Neural cell (in vitro differentiated cells): Measurements from ENCODE around the gene MAP4K5. TPM values are rescaled to one million over a fixed set of nuclear protein-coding genes. Genes with fewer than 3 reads are reported as not detected.

Experiments
- H2AFZ ChIP-seq: fragments of 200-600, 300-800 bp; sonication (generic), shearing (Covaris generic); 2 replicates; pipeline ENCODE4 v1.6.0; 2014; ENCODE audit warnings: low read depth, mild to moderate bottlenecking, antibody characterized with exemption, low read length, moderate library complexity
- H3F3A ChIP-seq: fragments of 200-600 bp; shearing (Covaris generic); 2 replicates; pipeline ENCODE4 v1.6.1; 2016; ENCODE audit warnings: mild to moderate bottlenecking, moderate library complexity, mixed read lengths, antibody characterized with exemption, low read length; ENCODE audit not compliant: insufficient read depth, poor library complexity, severe bottlenecking
- H3K27ac ChIP-seq: fragments of 200-600, 300-800 bp; sonication (generic), shearing (Covaris generic); 2 replicates; pipeline ENCODE4 v1.5.1; 2014; ENCODE audit warnings: mild to moderate bottlenecking, low read length, moderate library complexity
- H3K27me3 ChIP-seq: fragments of 300-800, 200-600 bp; sonication (generic), shearing (Covaris generic); 2 replicates; pipeline ENCODE4 v1.6.0; 2014; ENCODE audit warnings: mild to moderate bottlenecking, low read depth, low read length, moderate library complexity; ENCODE audit not compliant: insufficient read depth
- H3K36me3 ChIP-seq: fragments of 300-800, 200-600 bp; sonication (generic), shearing (Covaris generic); 2 replicates; pipeline ENCODE4 v1.5.1; 2014; ENCODE audit warnings: mild to moderate bottlenecking, antibody characterized with exemption, low read length, moderate library complexity; ENCODE audit not compliant: insufficient read depth
- H3K4me2 ChIP-seq: fragments of 300-800, 200-600 bp; sonication (generic), shearing (Covaris generic); 2 replicates; pipeline ENCODE4 v1.6.0; 2014; ENCODE audit warnings: mild to moderate bottlenecking, low read length
- H3K4me3 ChIP-seq: fragments of 300-800, 200-600 bp; sonication (generic), shearing (Covaris generic); 2 replicates; pipeline ENCODE4 v1.5.1; 2014; ENCODE audit warnings: mild to moderate bottlenecking, low read length, moderate library complexity
- H3K79me2 ChIP-seq: fragments of 200-600 bp; shearing (Covaris generic); replicated peaks from 2 replicates; pipeline ENCODE4 v1.6.0; 2014; ENCODE audit warnings: mild to moderate bottlenecking, low read length, moderate library complexity; ENCODE audit not compliant: insufficient read depth
- H3K9ac ChIP-seq: fragments of 300-800, 200-600 bp; sonication (generic), shearing (Covaris generic); 2 replicates; pipeline ENCODE4 v1.6.1; 2016; ENCODE audit warnings: mild to moderate bottlenecking, low read length, mixed read lengths
- H3K9me2 ChIP-seq: fragments of 200-600 bp; shearing (Covaris generic); 2 replicates; pipeline ENCODE4 v1.6.1; 2016; ENCODE audit warnings: mild to moderate bottlenecking, low read length, mixed read lengths; ENCODE audit not compliant: insufficient read depth
- H3K9me3 ChIP-seq: fragments of 200-600, 300-800 bp; sonication (generic), shearing (Covaris generic); 2 replicates; pipeline ENCODE4 v1.6.1; 2016; ENCODE audit warnings: mild to moderate bottlenecking, mixed run types, low read length, moderate library complexity, mixed read lengths
- H4K20me1 ChIP-seq: fragments of 200-600 bp; shearing (Covaris generic); 2 replicates; pipeline ENCODE4 v1.6.1; 2016; ENCODE audit warnings: mild to moderate bottlenecking, mixed run types; ENCODE audit not compliant: insufficient read depth
- EP300 ChIP-seq: fragments of 450-650 bp; conservative IDR thresholded peaks from 2 replicates; pipeline ENCODE4 v1.6.1; 2014; ENCODE audit warnings: antibody characterized with exemption, mild to moderate bottlenecking, moderate library complexity; ENCODE audit not compliant: poor library complexity, severe bottlenecking
- EZH2 ChIP-seq: fragments of 200-600, 300-800 bp; shearing (Covaris generic), sonication (generic); IDR thresholded peaks from 2 replicates; pipeline ENCODE4 v1.6.1; 2014; ENCODE audit warnings: antibody characterized with exemption, low read length, borderline replicate concordance, mild to moderate bottlenecking; ENCODE audit not compliant: insufficient read depth, poor library complexity, severe bottlenecking
- MXI1 ChIP-seq: fragments of 450-650 bp; conservative IDR thresholded peaks from 2 replicates; pipeline ENCODE4 v1.6.1; 2014; ENCODE audit warnings: antibody characterized with exemption, mild to moderate bottlenecking; ENCODE audit not compliant: poor library complexity, severe bottlenecking
- POLR2AphosphoS5 ChIP-seq: IDR thresholded peaks from 2 replicates; pipeline ENCODE4 v1.6.1; 2012
- RAD21 ChIP-seq: fragments of 450-650 bp; conservative IDR thresholded peaks from 2 replicates; pipeline ENCODE4 v1.6.1; 2014; ENCODE audit warnings: antibody characterized with exemption, mild to moderate bottlenecking, moderate library complexity
- REST ChIP-seq: IDR thresholded peaks from 2 replicates; pipeline ENCODE4 v1.6.1; 2012; ENCODE audit warnings: borderline replicate concordance
- SMC3 ChIP-seq: fragments of 450-650 bp; conservative IDR thresholded peaks from 2 replicates; pipeline ENCODE4 v1.6.1; 2014; ENCODE audit warnings: antibody characterized with exemption, mild to moderate bottlenecking, moderate library complexity; ENCODE audit not compliant: poor library complexity
- TAF1 ChIP-seq: IDR thresholded peaks from 2 replicates; pipeline ENCODE4 v1.6.1; 2012; ENCODE audit warnings: low read depth
- polyA minus RNA-seq: library from RNA; depleted of rRNA, polyadenylated mRNA; stranded (reverse); fragments of >200 nt; gene quantifications from 2 replicates; pipeline ENCODE4 v1.2.3, GENCODE V29; 2014
- polyA plus RNA-seq: library from polyadenylated mRNA; depleted of rRNA; stranded (reverse); fragments of >200 nt; gene quantifications from 2 replicates; pipeline ENCODE4 v1.2.3, GENCODE V29; 2014
- TF ChIP-seq, protein P1 (sequence below): fragments of 450-650 bp; IDR thresholded peaks from 2 replicates; pipeline ENCODE4 v1.5.1; 2014; ENCODE audit warnings: antibody characterized with exemption, mild to moderate bottlenecking, moderate library complexity; ENCODE audit not compliant: poor library complexity, severe bottlenecking

Gene MAP4K5
- polyA plus RNA-seq (110 and 148 TPM in 2 replicates), polyA minus RNA-seq (144 and 169 TPM in 2 replicates)

GRCh38 chr14:50532502-50533240 is at the start of gene MAP4K5:
Gene MAP4K5 (minus strand): TSS chr14:50532569. CDS start chr14:50532049, 520 bp downstream.
- peak within 1 kb of the TSS; percentile 92 for H3K4me3 ChIP-seq
- peak within 1 kb of the TSS; percentile 72 for H2AFZ ChIP-seq
- H3F3A ChIP-seq = no peaks in the 10 kb centered on the region
- peak within 1 kb of the TSS; percentile 93 for H3K9ac ChIP-seq
- TF ChIP-seq TAF1 (no peak), RAD21 (peak; percentile 98), EZH2 (no peak), MXI1 (peak; percentile 90), REST (no peak), POLR2AphosphoS5 (peak; percentile 64), SMC3 (peak; percentile 86), EP300 (peak; percentile 49)
- TF ChIP-seq, protein P1, sequence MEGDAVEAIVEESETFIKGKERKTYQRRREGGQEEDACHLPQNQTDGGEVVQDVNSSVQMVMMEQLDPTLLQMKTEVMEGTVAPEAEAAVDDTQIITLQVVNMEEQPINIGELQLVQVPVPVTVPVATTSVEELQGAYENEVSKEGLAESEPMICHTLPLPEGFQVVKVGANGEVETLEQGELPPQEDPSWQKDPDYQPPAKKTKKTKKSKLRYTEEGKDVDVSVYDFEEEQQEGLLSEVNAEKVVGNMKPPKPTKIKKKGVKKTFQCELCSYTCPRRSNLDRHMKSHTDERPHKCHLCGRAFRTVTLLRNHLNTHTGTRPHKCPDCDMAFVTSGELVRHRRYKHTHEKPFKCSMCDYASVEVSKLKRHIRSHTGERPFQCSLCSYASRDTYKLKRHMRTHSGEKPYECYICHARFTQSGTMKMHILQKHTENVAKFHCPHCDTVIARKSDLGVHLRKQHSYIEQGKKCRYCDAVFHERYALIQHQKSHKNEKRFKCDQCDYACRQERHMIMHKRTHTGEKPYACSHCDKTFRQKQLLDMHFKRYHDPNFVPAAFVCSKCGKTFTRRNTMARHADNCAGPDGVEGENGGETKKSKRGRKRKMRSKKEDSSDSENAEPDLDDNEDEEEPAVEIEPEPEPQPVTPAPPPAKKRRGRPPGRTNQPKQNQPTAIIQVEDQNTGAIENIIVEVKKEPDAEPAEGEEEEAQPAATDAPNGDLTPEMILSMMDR = peak; percentile 97
- no peaks in the 10 kb centered on the region for H3K27me3 ChIP-seq
- no peaks in the 10 kb centered on the region for H3K36me3 ChIP-seq
- no peaks in the 10 kb centered on the region for H4K20me1 ChIP-seq
- H3K79me2 ChIP-seq = peaks cover 41% of the 10 kb centered on the region
- H3K4me2 ChIP-seq = peak within 1 kb of the TSS; percentile 78
- peak within 1 kb of the TSS; percentile 86 for H3K27ac ChIP-seq
- H3K9me2 ChIP-seq = no peaks in the 10 kb centered on the region
- H3K9me3 ChIP-seq = no peaks in the 10 kb centered on the region

DNA sequence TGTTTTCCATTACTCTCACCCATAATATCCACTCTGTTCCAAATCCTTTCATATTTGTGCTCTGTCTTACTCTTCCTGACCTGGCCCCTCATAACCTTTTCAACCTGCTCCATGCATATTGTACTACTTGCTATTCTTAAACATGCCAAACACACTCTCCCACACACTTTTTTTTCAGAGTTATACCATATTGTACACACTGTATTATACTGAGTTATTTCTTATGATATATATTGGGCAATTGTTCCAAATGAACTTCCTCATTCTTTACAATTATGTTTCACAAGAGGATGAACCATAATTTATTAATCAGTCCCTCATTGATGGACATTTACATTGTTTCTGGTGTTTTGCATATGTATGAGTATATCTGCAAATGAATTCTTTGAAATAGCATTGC is 46.1 kb upstream of the MAP4K5 start:
- no peaks in the 10 kb centered on the region for H3K27me3 ChIP-seq
- no peak overlapping the region for H2AFZ ChIP-seq
- TF ChIP-seq TAF1 = no peak
- TF ChIP-seq, protein P1 = no peak
- H3K27ac ChIP-seq = no peak overlapping the region
- peaks cover 56% of the 10 kb centered on the region for H3K79me2 ChIP-seq
- H3K9me2 ChIP-seq = no peaks in the 10 kb centered on the region
- H3K9me3 ChIP-seq = no peaks in the 10 kb centered on the region
- H3K4me2 ChIP-seq = no peak overlapping the region
- no peaks in the 10 kb centered on the region for H3F3A ChIP-seq
- no peaks in the 10 kb centered on the region for H3K36me3 ChIP-seq
- H3K4me3 ChIP-seq = no peak overlapping the region
- H3K9ac ChIP-seq = no peak overlapping the region
- H4K20me1 ChIP-seq = no peaks in the 10 kb centered on the region
